ENCODE results near the gene TANGO2.

DNA sequence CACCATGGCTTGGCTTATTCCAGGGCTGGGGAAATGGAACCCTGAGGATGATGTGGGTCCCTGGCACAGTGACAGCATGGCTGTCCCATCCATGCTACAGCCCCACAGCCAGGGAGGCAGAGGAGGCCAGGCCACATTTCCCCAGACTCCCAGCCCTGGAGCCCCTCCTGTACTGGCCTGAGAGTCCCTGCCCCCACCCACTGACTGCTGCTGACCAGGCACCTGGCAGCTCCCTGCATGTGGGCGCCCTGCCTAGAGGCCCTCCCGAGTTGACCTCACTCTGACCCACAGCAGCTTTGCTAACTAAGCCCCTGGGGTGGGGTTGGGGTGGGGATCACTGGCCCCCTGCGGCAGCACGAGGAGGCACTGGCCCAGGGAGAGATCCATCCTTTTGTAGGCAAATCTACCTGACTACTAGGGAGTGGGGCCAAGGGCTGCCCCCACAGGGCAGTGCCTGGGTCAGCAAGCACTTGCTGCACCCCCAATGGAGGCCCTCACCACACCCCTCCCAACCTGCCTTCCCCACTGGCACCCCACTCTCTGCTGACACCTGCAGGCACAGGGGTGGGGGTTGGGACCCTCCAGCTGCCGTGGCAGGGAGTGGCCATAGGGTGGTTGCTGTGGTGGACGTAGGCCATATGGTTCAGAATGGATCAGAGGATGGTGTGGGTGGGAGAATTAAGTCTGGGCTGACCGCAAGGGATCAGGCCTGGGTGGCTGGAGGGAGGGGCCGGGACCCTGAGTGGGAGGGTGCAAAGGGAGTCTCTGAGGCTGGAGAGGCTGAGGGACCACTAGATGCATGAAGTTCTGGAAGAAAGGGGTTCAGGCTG, 21.7 kb upstream of the TANGO2 start:
- TF ChIP-seq, protein P1, sequence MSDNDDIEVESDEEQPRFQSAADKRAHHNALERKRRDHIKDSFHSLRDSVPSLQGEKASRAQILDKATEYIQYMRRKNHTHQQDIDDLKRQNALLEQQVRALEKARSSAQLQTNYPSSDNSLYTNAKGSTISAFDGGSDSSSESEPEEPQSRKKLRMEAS (IDR thresholded peaks at IDR 0.05; ENCODE audit: low read depth), result no peak
- TF ChIP-seq, protein P2, sequence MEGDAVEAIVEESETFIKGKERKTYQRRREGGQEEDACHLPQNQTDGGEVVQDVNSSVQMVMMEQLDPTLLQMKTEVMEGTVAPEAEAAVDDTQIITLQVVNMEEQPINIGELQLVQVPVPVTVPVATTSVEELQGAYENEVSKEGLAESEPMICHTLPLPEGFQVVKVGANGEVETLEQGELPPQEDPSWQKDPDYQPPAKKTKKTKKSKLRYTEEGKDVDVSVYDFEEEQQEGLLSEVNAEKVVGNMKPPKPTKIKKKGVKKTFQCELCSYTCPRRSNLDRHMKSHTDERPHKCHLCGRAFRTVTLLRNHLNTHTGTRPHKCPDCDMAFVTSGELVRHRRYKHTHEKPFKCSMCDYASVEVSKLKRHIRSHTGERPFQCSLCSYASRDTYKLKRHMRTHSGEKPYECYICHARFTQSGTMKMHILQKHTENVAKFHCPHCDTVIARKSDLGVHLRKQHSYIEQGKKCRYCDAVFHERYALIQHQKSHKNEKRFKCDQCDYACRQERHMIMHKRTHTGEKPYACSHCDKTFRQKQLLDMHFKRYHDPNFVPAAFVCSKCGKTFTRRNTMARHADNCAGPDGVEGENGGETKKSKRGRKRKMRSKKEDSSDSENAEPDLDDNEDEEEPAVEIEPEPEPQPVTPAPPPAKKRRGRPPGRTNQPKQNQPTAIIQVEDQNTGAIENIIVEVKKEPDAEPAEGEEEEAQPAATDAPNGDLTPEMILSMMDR (IDR thresholded peaks at IDR 0.05), result no peak
